Islet of Langerhans (tissue), 1 donor: ENCODE measurements around the gene LCK.

ENCODE experiments used
- FAIRE-seq: peaks from one replicate; lab custom pipeline; 2011; peaks lifted over from hg19 to GRCh38; lab: Jason Lieb, UNC

The LCK gene

DNA sequence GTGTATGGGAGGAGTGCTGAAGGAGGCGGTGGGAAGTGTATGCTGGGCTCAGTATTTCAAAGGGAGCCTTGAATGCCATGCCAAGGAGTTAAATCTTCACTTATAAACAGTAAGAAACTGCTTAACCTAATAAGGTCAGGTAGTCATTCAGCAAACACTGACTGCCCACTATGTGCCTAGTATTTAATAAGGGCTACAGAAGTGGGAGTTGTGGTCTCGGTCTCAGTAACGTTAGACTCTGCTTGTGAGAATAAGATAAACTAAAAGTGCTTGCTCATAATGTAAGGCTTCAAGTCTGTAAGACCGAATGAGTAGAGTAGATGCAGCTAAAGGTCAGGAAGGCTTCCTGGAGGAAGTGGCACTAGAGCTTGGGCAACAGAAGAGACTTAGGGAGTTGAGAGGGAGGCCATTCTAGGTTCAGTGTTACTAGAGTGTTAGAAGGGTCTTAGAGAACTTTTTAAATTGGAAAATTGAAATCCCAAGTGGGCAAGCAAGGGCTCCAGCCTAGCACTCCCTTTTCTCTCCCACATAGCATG lies 78.9 kb downstream of the LCK start:
- FAIRE-seq = no peak

DNA sequence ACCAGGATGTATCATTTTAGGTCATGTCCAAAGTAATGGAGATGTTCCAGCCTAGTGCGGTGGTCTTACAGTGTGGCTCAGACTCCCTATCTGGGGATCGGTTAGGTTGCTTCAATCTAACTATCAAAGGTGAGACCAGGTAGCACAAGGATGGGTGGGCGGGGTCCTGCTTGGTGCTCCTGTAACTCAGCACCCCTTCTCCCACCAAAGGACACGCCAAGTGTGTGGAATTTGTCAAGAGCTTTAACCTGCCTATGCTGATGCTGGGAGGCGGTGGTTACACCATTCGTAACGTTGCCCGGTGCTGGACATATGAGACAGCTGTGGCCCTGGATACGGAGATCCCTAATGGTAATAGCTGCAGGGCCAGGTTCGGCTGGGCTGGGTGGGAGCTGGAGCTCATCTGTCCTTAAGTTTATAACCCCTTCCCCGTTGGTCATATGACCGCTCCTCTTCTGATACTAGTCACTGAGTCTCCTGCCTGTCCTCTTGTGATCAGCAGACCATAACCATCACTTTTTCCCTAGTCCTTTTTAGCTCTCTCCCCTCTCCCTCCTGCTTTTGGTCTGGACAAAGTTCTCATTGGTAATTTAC lies 79.6 kb downstream of the LCK start:
- FAIRE-seq = no peak

DNA sequence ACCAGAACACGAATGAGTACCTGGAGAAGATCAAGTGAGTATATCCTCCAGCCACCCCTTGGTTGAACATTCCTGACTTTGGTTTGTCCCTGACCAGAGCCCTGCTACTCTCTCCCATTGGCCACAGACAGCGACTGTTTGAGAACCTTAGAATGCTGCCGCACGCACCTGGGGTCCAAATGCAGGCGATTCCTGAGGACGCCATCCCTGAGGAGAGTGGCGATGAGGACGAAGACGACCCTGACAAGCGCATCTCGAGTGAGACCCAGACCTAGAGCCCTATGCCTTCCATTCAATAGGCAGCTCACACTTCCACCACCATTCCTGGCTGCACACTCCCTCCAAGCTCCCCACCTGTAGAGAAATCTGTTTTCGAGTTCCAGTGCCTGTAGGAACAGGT lies 80.5 kb downstream of the LCK start:
- FAIRE-seq = no peak

DNA sequence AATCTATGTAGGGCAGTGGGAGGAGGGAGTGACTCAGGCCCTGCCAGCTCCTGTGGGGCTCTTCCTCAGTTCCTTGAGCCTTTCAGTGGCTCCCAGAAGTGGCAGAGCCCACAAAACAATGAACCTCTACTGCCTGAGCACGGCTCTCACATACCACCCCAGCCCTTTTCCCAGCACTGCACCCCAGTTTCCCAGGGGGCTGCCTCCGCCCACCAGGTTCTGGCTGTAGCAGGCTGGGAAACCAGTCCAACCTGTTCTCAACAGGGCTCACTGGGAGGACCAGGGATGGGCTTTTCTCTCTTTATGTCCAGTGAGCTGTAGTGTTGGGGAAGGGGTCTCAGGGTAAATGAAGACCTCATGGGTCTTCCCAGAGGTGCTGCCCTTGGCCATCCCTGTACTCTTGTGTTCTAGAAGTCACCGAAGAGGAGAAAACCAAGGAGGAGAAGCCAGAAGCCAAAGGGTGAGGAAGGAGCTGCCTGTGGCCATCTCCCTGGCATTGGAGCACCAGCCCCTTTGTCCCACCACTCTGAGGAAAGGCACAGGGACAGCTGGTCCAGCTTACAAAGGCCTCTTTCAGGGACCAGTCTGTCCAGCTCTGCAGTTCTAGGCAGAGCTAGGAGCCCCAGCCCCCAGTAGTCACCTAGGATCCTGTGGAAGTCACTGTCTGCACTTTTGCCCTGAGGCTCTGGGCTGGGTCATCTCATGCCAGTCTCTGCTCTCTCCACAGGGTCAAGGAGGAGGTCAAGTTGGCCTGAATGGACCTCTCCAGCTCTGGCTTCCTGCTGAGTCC lies 81.4 kb downstream of the LCK start:
- no peak for FAIRE-seq

- no peak for FAIRE-seq
Measured at GRCh38 chr1:32333251-32333963, 82.3 kb downstream of the LCK start.

- no peak for FAIRE-seq
Measured at GRCh38 chr1:32334274-32334861, 83.3 kb downstream of the LCK start.

DNA sequence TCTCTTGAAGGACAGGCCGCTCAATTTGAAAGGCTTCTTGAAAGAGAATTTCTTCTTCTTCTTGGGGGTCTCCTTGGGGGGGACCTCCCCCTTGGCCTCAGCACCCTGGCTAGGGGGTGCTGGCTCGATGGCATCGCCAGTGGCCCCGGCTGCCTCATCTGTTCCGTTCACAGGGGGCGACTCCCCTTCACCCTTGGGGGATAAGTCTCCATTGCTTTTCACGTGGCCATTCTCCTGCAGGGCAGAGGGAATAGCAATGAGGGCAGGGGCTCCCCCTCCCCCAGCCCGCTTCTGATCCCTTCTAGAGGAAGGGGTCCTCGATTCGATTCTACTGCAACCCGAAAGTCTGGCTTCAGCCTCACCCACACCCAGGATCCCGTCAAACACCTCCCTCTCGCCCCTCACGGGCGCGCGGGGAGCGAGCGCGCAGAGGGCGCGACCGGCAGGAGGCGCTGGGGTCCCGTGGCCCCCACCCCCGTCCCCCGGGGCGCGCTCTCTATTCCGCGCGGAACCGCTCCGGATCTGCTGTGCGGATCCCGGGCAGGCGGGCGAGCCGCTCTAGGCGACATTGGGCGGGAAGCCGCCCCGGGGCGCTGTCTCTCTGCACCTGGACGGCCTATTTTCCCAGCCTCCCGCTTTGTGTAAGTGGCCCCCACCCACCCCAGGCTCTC lies 83.9 kb downstream of the LCK start:
- no peak for FAIRE-seq

- no peak for FAIRE-seq
Measured at GRCh38 chr1:32335535-32335789, 84.4 kb downstream of the LCK start.
